Measurements from ENCODE around the gene RNF144B.

DNA sequence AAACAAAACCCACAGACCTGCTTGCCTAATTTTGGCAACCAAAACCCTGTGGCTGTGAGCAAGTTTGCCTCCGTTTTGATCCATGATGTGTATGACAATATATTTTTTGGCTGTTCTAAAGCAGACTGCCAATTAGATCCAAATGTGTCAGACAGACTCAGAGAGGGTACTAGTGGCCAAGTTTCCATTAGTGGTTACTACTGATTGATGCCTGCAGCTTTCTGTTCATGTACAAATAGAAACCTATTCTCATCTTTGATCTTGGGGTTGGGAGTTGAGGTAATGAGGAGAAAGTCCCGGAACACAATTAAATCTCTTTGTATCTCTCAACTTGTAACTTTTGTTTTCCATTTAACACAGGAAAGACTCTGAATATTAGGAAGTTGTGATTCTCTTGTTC lies 100.9 kb downstream of the RNF144B start:
- TF ChIP-seq, protein P1, sequence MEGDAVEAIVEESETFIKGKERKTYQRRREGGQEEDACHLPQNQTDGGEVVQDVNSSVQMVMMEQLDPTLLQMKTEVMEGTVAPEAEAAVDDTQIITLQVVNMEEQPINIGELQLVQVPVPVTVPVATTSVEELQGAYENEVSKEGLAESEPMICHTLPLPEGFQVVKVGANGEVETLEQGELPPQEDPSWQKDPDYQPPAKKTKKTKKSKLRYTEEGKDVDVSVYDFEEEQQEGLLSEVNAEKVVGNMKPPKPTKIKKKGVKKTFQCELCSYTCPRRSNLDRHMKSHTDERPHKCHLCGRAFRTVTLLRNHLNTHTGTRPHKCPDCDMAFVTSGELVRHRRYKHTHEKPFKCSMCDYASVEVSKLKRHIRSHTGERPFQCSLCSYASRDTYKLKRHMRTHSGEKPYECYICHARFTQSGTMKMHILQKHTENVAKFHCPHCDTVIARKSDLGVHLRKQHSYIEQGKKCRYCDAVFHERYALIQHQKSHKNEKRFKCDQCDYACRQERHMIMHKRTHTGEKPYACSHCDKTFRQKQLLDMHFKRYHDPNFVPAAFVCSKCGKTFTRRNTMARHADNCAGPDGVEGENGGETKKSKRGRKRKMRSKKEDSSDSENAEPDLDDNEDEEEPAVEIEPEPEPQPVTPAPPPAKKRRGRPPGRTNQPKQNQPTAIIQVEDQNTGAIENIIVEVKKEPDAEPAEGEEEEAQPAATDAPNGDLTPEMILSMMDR (IDR thresholded peaks at IDR 0.05) = no peak
- TF ChIP-seq POLR2A (IDR thresholded peaks at IDR 0.05) = no peak
